Measurements from ENCODE around the gene TCEA3. TPM values are rescaled to one million over a fixed set of nuclear protein-coding genes. Genes with fewer than 3 reads are reported as not detected.

The TCEA3 gene
- total and polyA plus RNA-seq, 10 of the 15 experiments (the other 5 are each of a cell fraction or from before 2014, with no cell fraction given), result 0.06 to 0.23 (median 0.08) TPM; not detected in 7

GRCh38 chr1:23367791-23368561, 56.6 kb downstream of the TCEA3 start (continued):
- peak; percentile 86; the same call in 1 of the 2 replicates for TF ChIP-seq IKZF1 (conservative IDR thresholded peaks at IDR 0.05)
- TF ChIP-seq RFX5 (IDR thresholded peaks at IDR 0.05; ENCODE audit: low read depth, low read length), result peak; percentile 61; the same call in 1 of the 2 replicates
- TF ChIP-seq BACH1 (IDR thresholded peaks at IDR 0.05; ENCODE audit: borderline replicate concordance), result peak; percentile 50
- TF ChIP-seq ZNF217 (IDR thresholded peaks at IDR 0.05), result no peak
- no peak for TF ChIP-seq REST (IDR thresholded peaks at IDR 0.05; ENCODE audit: low read depth, low read length)
- peak; percentile 31 for TF ChIP-seq MXI1 (IDR thresholded peaks at IDR 0.05; ENCODE audit: low read depth, low read length)
- TF ChIP-seq IRF3 (IDR thresholded peaks at IDR 0.05), result peak; percentile 83
- peak; percentile 32; the same call in 1 of the 2 replicates for TF ChIP-seq SREBF1 (IDR thresholded peaks at IDR 0.05; ENCODE audit: low read length)
- peak; percentile 86 for TF ChIP-seq HCFC1 (IDR thresholded peaks at IDR 0.05; ENCODE audit: low read length)
- TF ChIP-seq E4F1 (IDR thresholded peaks at IDR 0.05; ENCODE audit: borderline replicate concordance, partially characterized antibody), result peak; percentile 79
- TF ChIP-seq MEF2B (IDR thresholded peaks at IDR 0.05; ENCODE audit: partially characterized antibody, poor library complexity, severe bottlenecking), result no peak
- TF ChIP-seq EGR1 (IDR thresholded peaks at IDR 0.05; ENCODE audit: borderline replicate concordance in 1 of 2, low read depth in 2 of 2, low read length in 2 of 2), result peak in 1 of 2 experiments; percentile 58; a peak in 1 of 3 replicates
- TF ChIP-seq ELK1 (IDR thresholded peaks at IDR 0.05; ENCODE audit: low read depth, low read length), result 0 out of 2 replicates have a peak, but pooled peaks have one; percentile 22
- no peak for TF ChIP-seq FOXK2 (IDR thresholded peaks at IDR 0.05)
- no peak for TF ChIP-seq BMI1 (IDR thresholded peaks at IDR 0.05; ENCODE audit: borderline replicate concordance)
- TF ChIP-seq BRCA1 (IDR thresholded peaks at IDR 0.05; ENCODE audit: low read depth, low read length), result no peak
- TF ChIP-seq CBFB (IDR thresholded peaks at IDR 0.05; ENCODE audit: low read depth), result 0 out of 2 replicates have a peak, but pooled peaks have one; percentile 51
- no peak for TF ChIP-seq RUNX3 (IDR thresholded peaks at IDR 0.05; ENCODE audit: low read length)
- no peak for TF ChIP-seq SKIL (IDR thresholded peaks at IDR 0.05; ENCODE audit: low read depth, poor library complexity, severe bottlenecking)
